IPS DF 6.9 (cell line): ENCODE measurements around the gene TSTD2.

Experiments
- DNase-seq: peaks from one replicate; pipeline ENCODE4 v3.0.0-alpha.2; 2013; ENCODE audit warnings: low read depth, low spot score
- H3K27ac ChIP-seq: one replicate; pipeline ENCODE4 v1.5.1; 2013; ENCODE audit warnings: low read length, control low read depth
- H3K27me3 ChIP-seq: 2 replicates; pipeline ENCODE4 v1.6.1; 2013; ENCODE audit warnings: mild to moderate bottlenecking, low read length; ENCODE audit not compliant: control insufficient read depth, insufficient read depth
- H3K36me3 ChIP-seq: 2 replicates; pipeline ENCODE4 v1.6.1; 2013; ENCODE audit warnings: low read length; ENCODE audit not compliant: control insufficient read depth, insufficient read depth
- H3K4me1 ChIP-seq: 2 replicates; pipeline ENCODE4 v1.6.1; 2013; ENCODE audit warnings: low read length; ENCODE audit not compliant: control insufficient read depth, insufficient read depth
- H3K4me3 ChIP-seq: 2 replicates; pipeline ENCODE4 v1.5.1; 2013; ENCODE audit warnings: mild to moderate bottlenecking, low read length
- H3K9me3 ChIP-seq: 2 replicates; pipeline ENCODE4 v1.6.1; 2013; ENCODE audit warnings: low read length, inconsistent platforms; ENCODE audit not compliant: control insufficient read depth, insufficient read depth
- WGBS: extraction: QIAGEN DNeasy Blood & Tissue Kit; methylation state at CpG from one replicate; pipeline ENCODE4 v1.1.7; 2013; ENCODE audit warnings: mixed read lengths, missing lambda C conversion rate; ENCODE audit not compliant: insufficient read length, insufficient coverage; 5-methylcytosine and 5-hydroxymethylcytosine counted together

TSTD2 gene

GRCh38 chr9:97632985-97633858 is at the start of gene TSTD2, which contains the start of gene NCBP1:
TSTD2 (minus strand) TSS chr9:97633368; CDS start chr9:97627562, 5,806 bp downstream.
NCBP1 (plus strand) TSS chr9:97633821; CDS start chr9:97633882, 61 bp downstream.
- no peaks in the 10 kb centered on the region for H3K9me3 ChIP-seq

GRCh38 chr9:97682242-97682641 is 49.1 kb upstream of the TSTD2 start:
- Histone ChIP-seq H3K36me3 (no peaks in the 10 kb centered on the region), H3K9me3 (no peaks in the 10 kb centered on the region), H3K27me3 (no peaks in the 10 kb centered on the region), H3K27ac (no peak overlapping the region), H3K4me1 (no peaks in the 10 kb centered on the region), H3K4me3 (no peak overlapping the region)
- WGBS, result no CpG with 5 or more reads among the region's 1 CpG
- DNase-seq, result no peak

More at GRCh38 chr9:97632985-97633858, at the start of gene TSTD2, which contains the start of gene NCBP1:
- Histone ChIP-seq H3K36me3 (no peaks in the 10 kb centered on the region; the same call in 1 of the 2 replicates), H3K27me3 (no peaks in the 10 kb centered on the region), H3K4me1 (peaks cover 5% of the 10 kb centered on the region; the same call in 1 of the 2 replicates), H3K4me3 (peak within 1 kb of the TSS; percentile 90), H3K27ac (no peak within 1 kb of the TSS)
- DNase-seq, result peak; percentile 90
- no CpG with 5 or more reads among the region's 83 CpGs for WGBS

- DNase-seq, result no peak
- WGBS, result no CpG with 5 or more reads among the region's 3 CpGs
Measured at GRCh38 chr9:97675655-97676054, 42.5 kb upstream of the TSTD2 start.

GRCh38 chr9:97673922-97674321 is 40.8 kb upstream of the TSTD2 start:
- WGBS, result no CpG with 5 or more reads among the region's 3 CpGs
- no peak for DNase-seq
- Histone ChIP-seq H3K27me3 (no peaks in the 10 kb centered on the region), H3K27ac (no peak overlapping the region), H3K4me1 (no peaks in the 10 kb centered on the region), H3K36me3 (peaks cover 12% of the 10 kb centered on the region; the same call in 1 of the 2 replicates), H3K9me3 (no peaks in the 10 kb centered on the region), H3K4me3 (no peak overlapping the region)

More at GRCh38 chr9:97675655-97676054, 42.5 kb upstream of the TSTD2 start:
- H3K27me3 ChIP-seq, result no peaks in the 10 kb centered on the region
- H3K4me1 ChIP-seq, result no peaks in the 10 kb centered on the region
- H3K36me3 ChIP-seq, result peaks cover 12% of the 10 kb centered on the region; the same call in 1 of the 2 replicates
- H3K27ac ChIP-seq, result no peak overlapping the region
- no peaks in the 10 kb centered on the region for H3K9me3 ChIP-seq
- H3K4me3 ChIP-seq, result no peak overlapping the region

- Histone ChIP-seq H3K4me3 (no peak overlapping the region), H3K27ac (no peak overlapping the region), H3K4me1 (no peaks in the 10 kb centered on the region), H3K9me3 (no peaks in the 10 kb centered on the region), H3K36me3 (peaks cover 12% of the 10 kb centered on the region; the same call in 1 of the 2 replicates), H3K27me3 (no peaks in the 10 kb centered on the region)
- no peak for DNase-seq
- no CpG with 5 or more reads among the region's 3 CpGs for WGBS
Measured at GRCh38 chr9:97672403-97672802, 39.2 kb upstream of the TSTD2 start.

GRCh38 chr9:97670586-97670985 is 37.4 kb upstream of the TSTD2 start:
- H3K9me3 ChIP-seq, result no peaks in the 10 kb centered on the region
- DNase-seq, result no peak
- no peaks in the 10 kb centered on the region for H3K4me1 ChIP-seq
- H3K27ac ChIP-seq, result no peak overlapping the region
- no CpG with 5 or more reads among the region's 3 CpGs for WGBS
- H3K4me3 ChIP-seq, result no peak overlapping the region
- H3K27me3 ChIP-seq, result no peaks in the 10 kb centered on the region
- peaks cover 16% of the 10 kb centered on the region; the same call in 1 of the 2 replicates for H3K36me3 ChIP-seq

- Histone ChIP-seq H3K4me3 (no peak overlapping the region), H3K27ac (no peak overlapping the region), H3K27me3 (no peaks in the 10 kb centered on the region), H3K9me3 (no peaks in the 10 kb centered on the region), H3K36me3 (peaks cover 13% of the 10 kb centered on the region; the same call in 1 of the 2 replicates), H3K4me1 (no peaks in the 10 kb centered on the region)
- WGBS, result no CpG with 5 or more reads among the region's 3 CpGs
- DNase-seq, result no peak
Measured at GRCh38 chr9:97668485-97668884, 35.3 kb upstream of the TSTD2 start.

GRCh38 chr9:97666907-97667686 is 33.9 kb upstream of the TSTD2 start:
- no peak for DNase-seq
- Histone ChIP-seq H3K27me3 (no peaks in the 10 kb centered on the region), H3K4me1 (no peaks in the 10 kb centered on the region), H3K4me3 (no peak overlapping the region), H3K36me3 (peaks cover 13% of the 10 kb centered on the region; the same call in 1 of the 2 replicates), H3K27ac (no peak overlapping the region), H3K9me3 (no peaks in the 10 kb centered on the region)
- WGBS, result no CpG with 5 or more reads among the region's 5 CpGs

GRCh38 chr9:97665742-97666141 is 32.6 kb upstream of the TSTD2 start:
- H3K36me3 ChIP-seq, result peaks cover 11% of the 10 kb centered on the region; the same call in 1 of the 2 replicates
- no CpG with 5 or more reads among the region's 3 CpGs for WGBS
- no peaks in the 10 kb centered on the region for H3K9me3 ChIP-seq
- no peak overlapping the region for H3K27ac ChIP-seq
- H3K27me3 ChIP-seq, result no peaks in the 10 kb centered on the region
- no peaks in the 10 kb centered on the region for H3K4me1 ChIP-seq
- H3K4me3 ChIP-seq, result no peak overlapping the region
- no peak for DNase-seq

- peaks cover 14% of the 10 kb centered on the region; the same call in 1 of the 2 replicates for H3K36me3 ChIP-seq
- no CpG with 5 or more reads among the region's 2 CpGs for WGBS
- no peak overlapping the region for H3K4me3 ChIP-seq
- no peaks in the 10 kb centered on the region for H3K9me3 ChIP-seq
- no peak for DNase-seq
- no peak overlapping the region for H3K27ac ChIP-seq
- no peaks in the 10 kb centered on the region for H3K4me1 ChIP-seq
- no peaks in the 10 kb centered on the region for H3K27me3 ChIP-seq
Measured at GRCh38 chr9:97660847-97661246, 27.7 kb upstream of the TSTD2 start.
